ENCODE results near the gene PDXDC1.
"Not testable (repeated sequence)": the region's sequence is repeated elsewhere in the genome, so short reads cannot be mapped to it uniquely, and the experiment has no call there.

GRCh38 chr16:15050440-15050839, 75.6 kb downstream of the PDXDC1 start:
- not testable (repeated sequence) for TF ChIP-seq CTCF (IDR thresholded peaks at IDR 0.05); ATF2 (CRISPR knock-in tag; IDR thresholded peaks at IDR 0.05; ENCODE audit: borderline replicate concordance, low read depth); ESRRA (CRISPR knock-in tag; IDR thresholded peaks at IDR 0.05; ENCODE audit: borderline replicate concordance); SP1 (CRISPR knock-in tag; conservative IDR thresholded peaks at IDR 0.05); USF2 (CRISPR knock-in tag; IDR thresholded peaks at IDR 0.05); MAX (CRISPR knock-in tag; IDR thresholded peaks at IDR 0.05); FOXP1 (CRISPR knock-in tag; IDR thresholded peaks at IDR 0.05; ENCODE audit: borderline replicate concordance); CREB1 (CRISPR knock-in tag; IDR thresholded peaks at IDR 0.05); MLX (CRISPR knock-in tag; IDR thresholded peaks at IDR 0.05); NR1H2 (CRISPR knock-in tag; IDR thresholded peaks at IDR 0.05); FOXJ3 (CRISPR knock-in tag; IDR thresholded peaks at IDR 0.05; ENCODE audit: borderline replicate concordance); IRF2 (CRISPR knock-in tag; IDR thresholded peaks at IDR 0.05; ENCODE audit: borderline replicate concordance, low read depth)
